Ramos (cell line): Measurements from ENCODE around the gene PLXNB3.

Source experiments
- in situ Hi-C: fragments of 300-500 bp; cut with MboI; formaldehyde crosslinking; loops from one replicate; pipeline ENCODE4 v1.14.3; 2022; ENCODE audit warnings: low sequenced_read_pairs; ENCODE audit not compliant: unreplicated experiment

Gene PLXNB3

DNA sequence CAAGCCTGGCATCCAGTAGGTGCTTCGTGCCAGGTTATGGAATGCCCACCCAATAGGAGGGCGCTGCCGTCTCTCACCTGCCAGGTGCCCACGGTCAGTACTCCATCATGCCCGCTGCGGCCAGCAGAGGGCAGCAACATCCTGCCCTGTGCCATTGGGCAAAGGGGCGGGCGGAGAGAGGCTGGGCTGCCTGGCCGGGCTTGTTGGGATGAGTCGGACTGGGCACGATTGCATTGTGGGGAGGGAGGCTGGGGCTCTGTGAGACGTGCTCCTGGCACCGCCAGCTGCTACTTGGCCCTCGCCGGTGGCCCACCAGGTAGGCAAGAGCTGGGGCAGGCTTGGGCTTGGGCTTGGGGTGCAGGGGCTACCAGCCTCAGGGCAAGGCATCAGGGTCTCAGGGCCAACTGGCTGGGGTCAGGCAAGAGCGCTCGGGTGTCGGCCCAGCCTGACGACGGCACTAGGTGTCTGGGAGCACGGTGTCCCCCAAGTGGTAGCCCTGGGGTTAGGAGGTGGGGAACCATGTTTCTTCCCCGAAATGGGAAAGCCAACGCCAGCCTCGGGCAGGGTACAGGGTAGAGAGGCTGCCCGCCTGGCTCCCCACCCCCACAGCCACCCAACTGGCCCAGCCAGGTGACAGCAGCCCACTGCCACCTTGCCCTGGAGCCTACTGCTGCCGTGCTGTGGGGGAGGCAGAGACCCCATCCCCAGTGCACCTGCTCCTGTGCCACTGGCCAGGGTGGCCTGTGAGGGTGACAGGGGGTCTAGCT, at the start of gene PLXNB3:
PLXNB3 (plus strand) TSS at position 261 of the 767 bp plus-strand sequence. CDS start 1,287 bp downstream, outside the sequence.
- in situ Hi-C loops = loop anchor here (10.0 kb wide), 1 partner anchor 191 kb away; no protein-coding TSS in a partner anchor

DNA sequence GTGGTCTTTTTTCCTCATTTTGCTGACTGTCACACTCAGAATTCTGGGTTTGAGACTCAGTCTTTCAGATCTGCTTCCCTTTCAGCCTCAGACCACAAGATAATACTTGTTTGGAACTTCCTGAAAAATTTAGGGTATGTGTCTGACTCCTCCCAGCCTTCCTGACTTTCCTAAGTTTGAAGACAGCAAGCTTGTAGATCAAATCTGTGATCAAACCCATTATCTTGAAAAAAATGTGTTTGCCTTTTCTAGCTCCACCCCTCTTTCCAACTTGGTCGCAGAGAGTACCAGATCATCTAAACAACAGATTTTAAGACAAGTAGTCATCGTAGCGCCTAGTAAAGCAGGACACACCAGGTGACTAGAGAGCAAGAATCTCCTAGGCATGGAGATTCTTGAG, 49.8 kb upstream of the PLXNB3 start:
- in situ Hi-C loops = no loop called here

DNA sequence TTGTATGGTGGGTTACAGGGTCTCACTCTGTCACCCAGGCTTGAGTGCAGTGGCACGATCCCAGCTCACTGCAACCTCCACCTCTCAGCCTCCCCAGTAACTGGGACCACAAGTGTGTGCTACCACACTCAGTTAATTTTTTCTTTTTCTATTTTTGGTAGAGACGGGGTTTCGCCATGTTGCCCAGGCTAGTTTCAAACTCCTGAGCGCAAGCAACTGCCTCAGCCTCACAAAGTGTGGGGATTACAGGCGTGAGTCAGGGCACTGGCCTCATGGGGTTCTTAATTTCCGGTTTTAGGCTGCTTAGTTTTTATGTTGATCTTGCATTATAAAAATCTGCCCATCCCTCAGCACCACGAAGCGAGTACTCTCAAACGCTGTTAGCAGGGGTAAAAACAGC, 46.6 kb upstream of the PLXNB3 start:
- in situ Hi-C loops = no loop called here

DNA sequence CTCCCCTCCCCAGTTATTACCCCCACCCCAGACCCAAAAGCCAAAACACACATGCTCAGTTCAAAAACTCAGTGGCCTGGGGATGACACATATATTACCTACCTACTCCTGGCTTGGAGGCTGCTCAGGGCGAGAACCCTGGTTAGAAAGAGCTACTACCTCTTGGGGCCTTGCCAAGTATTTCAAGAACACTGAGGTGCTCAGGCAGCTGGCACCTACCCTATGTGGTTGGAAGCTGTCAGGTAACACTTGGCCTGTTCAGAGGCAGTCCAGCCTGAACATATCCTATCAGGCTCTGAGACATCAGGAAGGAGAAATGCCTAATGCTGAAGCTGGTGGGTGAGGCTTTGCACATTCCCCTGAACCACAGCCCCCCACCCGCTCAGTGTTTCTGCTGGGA, 44.8 kb upstream of the PLXNB3 start:
- in situ Hi-C loops = no loop called here

DNA sequence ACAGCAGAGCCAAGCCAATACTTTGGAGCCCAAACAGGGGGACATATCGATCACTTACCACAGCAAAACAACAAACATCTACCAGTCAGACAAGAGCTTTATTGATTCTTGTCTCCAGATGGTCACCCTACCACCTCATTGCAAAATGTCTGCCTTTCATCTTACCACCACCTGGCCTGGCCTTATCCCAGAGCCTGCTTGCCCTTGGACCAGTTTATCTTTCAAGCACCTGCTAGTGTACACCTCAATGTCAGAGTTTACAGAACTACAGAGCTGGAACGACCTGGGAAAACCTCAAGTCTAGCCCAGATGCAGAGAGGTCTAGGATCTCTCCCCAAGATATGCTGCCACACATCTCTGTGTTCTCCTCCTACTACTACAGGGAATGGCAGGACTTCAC, 44.3 kb upstream of the PLXNB3 start:
- in situ Hi-C loops = no loop called here

DNA sequence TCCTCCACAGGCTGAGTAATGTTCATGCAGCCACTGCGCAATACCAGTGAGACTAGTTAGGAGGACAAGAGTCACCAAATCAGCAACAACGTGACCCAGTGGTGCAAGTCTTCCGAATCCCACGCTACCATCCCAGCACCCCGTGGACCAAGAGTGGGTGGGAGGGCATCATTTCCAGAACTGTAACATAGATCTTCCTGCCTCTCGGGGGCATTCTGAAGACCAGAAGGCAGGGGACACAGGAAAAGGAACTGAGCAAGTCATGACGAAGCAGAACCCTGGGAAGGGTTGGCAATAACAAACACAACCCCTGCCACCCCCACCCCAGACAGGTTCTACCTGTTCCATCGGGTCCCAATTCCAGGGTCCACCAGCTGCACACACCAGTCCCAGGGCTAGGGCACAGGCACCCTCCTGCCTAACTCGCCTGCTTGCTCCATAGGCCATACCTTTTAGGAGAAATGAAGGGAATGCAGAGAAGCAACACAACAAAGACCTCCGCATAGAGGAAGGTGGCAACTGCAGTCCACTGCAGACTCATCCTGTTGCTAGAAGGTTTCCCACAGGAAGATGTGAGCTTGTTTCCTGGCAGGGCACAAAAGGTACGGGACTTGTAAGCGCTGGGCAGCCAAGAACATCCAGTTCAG, 41.2 kb upstream of the PLXNB3 start:
- in situ Hi-C loops = no loop called here

DNA sequence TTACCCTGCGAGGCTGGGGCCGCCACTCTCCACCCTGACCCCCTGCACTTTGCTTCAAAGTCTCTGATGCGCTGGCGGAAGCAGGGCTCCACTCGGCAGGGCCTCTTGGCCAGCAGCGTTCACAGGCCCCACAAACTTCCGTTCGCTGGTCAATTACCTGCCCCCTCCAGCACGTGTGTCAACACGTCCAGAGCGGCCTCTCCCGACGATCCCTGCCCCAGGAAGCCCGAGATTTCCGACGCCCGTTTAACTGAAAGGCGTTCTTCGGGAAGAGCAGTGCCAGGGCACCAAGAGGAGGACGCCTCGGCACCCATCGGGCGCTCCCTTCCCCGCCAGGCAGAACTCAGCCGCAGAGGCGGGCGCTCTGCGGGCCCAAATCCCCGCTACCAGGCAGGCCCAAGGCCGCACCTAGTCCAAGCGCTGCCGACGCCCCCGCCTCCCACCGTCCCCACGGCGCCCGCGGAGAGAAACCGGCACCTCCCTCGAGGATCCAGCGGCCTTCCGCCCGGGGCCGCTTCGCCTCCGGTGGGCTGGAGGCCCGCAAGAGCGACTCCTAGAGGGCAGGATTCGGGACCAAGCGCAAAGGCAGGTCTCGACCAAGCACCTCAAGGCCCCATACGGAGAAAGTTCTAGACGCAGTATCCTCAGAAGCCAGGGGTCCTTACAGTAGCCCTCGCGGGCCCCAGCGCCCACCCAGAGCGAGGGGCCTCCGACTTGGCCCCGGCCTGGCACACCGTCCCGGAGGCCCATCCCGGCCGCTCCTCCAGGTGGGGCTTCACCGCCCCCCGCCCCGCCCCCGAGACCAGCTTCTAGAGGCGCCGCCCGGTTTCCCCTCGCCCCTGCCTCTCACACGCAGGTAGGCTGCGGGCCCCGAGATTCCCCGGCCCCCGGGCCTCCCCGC, 40.4 kb upstream of the PLXNB3 start:
- in situ Hi-C loops = no loop called here

DNA sequence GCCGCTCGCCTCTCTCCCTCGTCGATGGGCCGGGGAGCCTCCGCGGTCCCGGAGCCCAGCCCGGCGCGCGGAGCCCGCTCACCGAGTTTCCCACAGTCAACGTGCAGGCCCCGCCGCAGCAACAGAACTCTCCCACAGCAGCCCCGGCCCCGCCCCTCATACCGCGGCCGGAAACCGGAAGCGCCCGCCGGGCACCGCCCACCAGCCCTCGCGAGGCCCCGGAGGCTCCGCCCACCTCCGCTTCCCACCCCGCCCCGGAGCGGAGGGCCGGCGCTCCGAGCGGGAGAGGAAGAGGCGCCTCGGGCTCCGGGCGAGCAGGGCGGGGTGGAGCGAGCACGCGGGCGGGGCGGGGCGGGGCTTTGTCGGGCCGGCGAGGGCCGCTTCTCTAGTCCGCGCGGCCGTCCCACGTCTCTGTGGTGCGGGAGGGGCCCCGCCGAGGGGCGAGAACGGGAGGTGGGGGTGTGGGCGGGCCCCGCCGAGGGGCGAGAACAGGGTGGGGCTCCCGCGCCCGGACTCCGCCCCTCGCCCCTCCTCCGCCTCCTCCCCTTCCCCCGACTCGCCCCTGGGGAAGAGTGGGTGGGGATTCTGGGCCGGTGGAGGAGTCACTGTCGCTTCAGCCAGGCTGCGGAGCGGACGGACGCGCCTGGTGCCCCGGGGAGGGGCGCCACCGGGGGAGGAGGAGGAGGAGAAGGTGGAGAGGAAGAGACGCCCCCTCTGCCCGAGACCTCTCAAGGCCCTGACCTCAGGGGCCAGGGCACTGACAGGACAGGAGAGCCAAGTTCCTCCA, 39.6 kb upstream of the PLXNB3 start, which contains the start of the genes ABCD1 and BCAP31:
ABCD1 (plus strand) TSS at position 605 of the 787 bp plus-strand sequence. CDS start 411 bp downstream, outside the sequence.
BCAP31 (minus strand) TSS at position 136 of the 787 bp plus-strand sequence. CDS start 1,143 bp downstream, outside the sequence.
- in situ Hi-C loops = loop anchor here (25.0 kb wide), 1 partner anchor 813 kb away; the partner anchor contains the start of genes G6PD and IKBKG

DNA sequence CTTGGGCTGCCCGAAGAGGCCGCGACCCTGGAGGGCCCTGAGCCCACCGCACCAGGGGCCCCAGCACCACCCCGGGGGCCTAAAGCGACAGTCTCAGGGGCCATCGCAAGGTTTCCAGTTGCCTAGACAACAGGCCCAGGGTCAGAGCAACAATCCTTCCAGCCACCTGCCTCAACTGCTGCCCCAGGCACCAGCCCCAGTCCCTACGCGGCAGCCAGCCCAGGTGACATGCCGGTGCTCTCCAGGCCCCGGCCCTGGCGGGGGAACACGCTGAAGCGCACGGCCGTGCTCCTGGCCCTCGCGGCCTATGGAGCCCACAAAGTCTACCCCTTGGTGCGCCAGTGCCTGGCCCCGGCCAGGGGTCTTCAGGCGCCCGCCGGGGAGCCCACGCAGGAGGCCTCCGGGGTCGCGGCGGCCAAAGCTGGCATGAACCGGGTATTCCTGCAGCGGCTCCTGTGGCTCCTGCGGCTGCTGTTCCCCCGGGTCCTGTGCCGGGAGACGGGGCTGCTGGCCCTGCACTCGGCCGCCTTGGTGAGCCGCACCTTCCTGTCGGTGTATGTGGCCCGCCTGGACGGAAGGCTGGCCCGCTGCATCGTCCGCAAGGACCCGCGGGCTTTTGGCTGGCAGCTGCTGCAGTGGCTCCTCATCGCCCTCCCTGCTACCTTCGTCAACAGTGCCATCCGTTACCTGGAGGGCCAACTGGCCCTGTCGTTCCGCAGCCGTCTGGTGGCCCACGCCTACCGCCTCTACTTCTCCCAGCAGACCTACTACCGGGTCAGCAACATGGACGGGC, 38.8 kb upstream of the PLXNB3 start:
- in situ Hi-C loops = loop anchor here (25.0 kb wide), 1 partner anchor 812 kb away; the partner anchor contains the start of genes G6PD and IKBKG

DNA sequence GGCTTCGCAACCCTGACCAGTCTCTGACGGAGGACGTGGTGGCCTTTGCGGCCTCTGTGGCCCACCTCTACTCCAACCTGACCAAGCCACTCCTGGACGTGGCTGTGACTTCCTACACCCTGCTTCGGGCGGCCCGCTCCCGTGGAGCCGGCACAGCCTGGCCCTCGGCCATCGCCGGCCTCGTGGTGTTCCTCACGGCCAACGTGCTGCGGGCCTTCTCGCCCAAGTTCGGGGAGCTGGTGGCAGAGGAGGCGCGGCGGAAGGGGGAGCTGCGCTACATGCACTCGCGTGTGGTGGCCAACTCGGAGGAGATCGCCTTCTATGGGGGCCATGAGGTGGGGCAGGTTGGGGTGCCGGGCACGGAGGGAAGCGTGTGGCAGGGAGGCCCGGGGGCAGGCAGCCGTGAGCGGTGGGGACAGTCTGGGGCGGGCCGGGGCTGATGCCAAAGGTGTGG, 38.2 kb upstream of the PLXNB3 start:
- in situ Hi-C loops = loop anchor here (25.0 kb wide), 1 partner anchor 811 kb away; the partner anchor contains the start of genes G6PD and IKBKG

DNA sequence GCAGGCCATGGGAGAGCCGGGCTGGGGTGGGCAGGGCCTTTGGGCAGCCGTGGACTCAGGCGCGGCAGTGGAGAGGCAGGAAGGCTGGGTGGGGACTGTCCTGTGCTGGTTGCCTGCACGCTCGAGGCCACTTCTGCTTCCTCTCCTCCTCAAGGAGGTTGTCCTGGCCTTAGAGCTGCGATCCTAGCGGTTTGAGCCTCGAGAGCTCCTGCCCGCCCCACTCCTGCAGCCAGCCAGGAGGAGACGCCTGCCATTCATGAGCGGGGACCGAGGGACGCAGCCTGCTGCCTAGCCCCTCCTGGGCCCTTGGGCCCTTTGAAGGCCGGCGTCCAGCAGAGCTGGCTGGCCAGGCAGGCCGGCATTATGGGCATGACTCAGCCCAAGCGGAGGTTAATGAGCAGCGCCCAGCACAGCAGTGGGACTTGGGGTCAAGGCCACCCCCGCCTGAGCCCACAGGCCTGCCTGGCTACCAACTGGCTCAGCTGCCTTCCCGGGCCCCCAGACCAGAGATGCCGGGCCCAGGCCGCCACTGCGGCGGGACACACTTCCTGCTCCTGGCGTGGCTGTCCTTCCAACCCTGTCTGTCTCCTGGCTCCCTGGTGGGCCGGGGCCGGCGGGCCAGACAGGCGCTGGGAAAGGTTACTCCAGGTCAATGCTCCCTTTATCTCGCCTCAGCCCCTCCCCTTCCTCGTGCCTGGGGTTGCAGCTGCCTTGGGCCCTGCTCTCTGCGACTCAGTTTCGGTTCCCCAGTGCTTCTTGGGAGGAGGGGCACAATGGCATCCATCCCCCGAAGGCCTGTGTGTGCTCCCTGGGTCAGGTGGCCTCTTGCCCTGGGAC, 37.5 kb upstream of the PLXNB3 start:
- in situ Hi-C loops = loop anchor here (25.0 kb wide), 1 partner anchor 811 kb away; the partner anchor contains the start of genes G6PD and IKBKG

DNA sequence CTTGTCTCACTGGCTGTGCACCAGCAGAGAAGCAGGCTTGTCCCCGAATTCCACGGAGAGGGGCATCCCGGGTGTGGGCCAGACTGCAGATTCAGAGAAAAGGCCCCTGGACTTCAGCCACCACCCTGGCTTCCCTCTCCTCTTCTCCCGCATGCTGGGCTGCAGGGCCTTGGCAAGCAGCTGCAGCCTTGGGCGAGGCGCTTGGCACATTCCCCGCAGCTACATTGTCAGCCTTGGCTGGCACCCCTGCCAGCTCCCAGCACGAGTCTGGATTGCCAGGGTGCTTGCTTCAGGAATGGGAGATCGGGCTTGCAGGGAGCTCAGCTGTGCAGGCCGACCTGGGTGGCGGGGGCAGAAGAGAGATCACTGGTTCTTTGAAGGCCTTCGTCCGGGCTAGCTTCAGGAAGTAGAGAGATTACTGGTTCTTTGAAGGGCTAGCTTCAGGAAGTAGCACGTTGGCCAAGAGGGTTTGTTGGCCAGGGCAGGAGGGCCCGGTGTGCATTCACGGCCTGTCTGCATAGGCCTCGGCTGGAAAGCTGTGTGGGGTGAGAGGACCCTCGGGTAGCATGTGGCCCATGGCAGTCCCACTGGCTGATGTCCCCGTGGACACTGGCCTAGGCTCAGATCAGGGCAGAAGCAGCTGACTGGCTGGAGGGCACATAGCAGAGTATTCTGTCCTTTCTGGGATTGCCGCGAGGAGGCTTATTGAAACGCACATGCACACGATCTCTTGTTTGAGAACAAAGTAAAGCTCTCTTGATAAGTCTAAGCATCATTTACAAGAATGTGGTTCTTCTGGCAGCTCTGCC, 36.7 kb upstream of the PLXNB3 start:
- in situ Hi-C loops = loop anchor here (25.0 kb wide), 1 partner anchor 810 kb away; the partner anchor contains the start of genes G6PD and IKBKG

DNA sequence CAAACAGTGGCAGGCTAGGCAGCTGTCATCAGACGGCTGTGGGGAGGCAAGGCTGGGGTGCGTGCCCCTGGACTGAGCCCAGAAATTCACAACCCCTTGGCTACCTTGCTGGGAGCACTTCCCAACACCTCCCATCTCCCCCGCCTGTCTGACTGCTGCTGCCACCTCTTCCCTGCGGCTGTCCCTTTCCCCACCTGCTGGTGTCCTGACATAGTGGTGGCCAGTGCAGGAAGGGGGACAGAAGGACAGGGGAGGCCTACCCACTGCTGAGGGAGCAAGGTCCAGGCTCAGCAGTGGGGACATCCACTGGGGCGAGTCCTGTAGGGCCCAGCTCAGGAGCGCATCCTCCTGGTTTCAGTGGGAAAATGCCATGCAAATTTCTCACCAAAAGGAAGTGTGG, 36.0 kb upstream of the PLXNB3 start:
- in situ Hi-C loops = loop anchor here (25.0 kb wide), 1 partner anchor 809 kb away; the partner anchor contains the start of genes G6PD and IKBKG

DNA sequence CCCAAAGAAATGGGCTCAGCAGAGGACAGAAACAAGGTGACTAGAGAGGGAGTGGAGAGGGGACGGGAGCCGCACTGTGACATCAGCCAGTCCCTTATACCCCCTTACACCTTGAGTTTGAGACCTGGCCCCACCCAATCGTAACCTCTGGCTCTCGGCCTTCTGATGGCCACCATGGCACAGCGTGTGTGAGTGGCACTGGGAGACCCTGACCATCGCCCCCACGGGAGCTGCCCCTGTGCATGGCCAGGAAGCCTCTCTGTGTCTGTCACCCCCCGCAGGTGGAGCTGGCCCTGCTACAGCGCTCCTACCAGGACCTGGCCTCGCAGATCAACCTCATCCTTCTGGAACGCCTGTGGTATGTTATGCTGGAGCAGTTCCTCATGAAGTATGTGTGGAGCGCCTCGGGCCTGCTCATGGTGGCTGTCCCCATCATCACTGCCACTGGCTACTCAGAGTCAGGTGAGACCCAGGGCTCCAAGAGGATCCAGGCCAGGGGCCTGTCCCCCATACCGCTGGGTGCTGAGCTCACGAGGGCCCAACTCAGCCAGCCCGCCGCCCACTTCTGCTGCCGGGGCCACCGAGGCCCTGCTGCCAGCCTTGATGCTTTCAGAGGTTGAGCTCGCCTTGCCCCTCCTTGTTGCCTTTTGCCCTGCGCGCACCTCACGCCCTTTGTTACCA, 35.0 kb upstream of the PLXNB3 start:
- in situ Hi-C loops = loop anchor here (25.0 kb wide), 1 partner anchor 808 kb away; the partner anchor contains the start of genes G6PD and IKBKG

DNA sequence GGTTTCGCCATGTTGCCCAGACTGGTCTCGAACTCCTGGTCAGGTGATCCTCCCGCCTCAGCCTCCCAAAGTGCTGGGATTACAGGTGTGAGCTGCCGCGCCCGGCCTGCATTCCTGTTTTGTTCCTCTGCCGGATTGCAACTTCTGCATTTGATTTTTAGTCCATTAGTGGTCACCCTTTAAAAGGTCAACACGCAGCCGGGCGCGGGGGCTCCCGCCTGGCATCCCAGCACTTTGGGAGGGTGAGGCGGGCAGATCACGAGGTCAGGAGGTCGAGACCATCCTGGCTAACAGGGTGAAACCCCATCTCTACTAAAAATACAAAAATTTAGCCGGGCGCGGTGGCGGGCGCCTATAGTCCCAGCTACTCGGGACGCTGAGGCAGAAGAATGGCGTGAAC, 33.9 kb upstream of the PLXNB3 start:
- in situ Hi-C loops = loop anchor here (25.0 kb wide), 1 partner anchor 807 kb away; the partner anchor contains the start of genes G6PD and IKBKG
